Motor neuron (in vitro differentiated cells): Measurements from ENCODE around the gene PITPNB. TPM values are rescaled to one million over a fixed set of nuclear protein-coding genes. Genes with fewer than 3 reads are reported as not detected.

Source experiments
- ATAC-seq, 8 experiments: fragments of 200-7000 bp; cut with Tn5 transposase; replicated peaks in 6 of 8; 2 replicates each; pipeline ENCODE4 v1.8.0; 2021; ENCODE audit warnings: mild to moderate bottlenecking in 8 of 8, moderate library complexity in 8 of 8
- H3K27ac ChIP-seq, 2 donors: fragments of 250-450 bp; sonication (Bioruptor Pico); 2 replicates each; pipeline ENCODE4 v1.9.0; 2021; ENCODE audit warnings: antibody characterized with exemption in 2 of 2, mild to moderate bottlenecking in 2 of 2, moderate library complexity in 1 of 2
- H3K4me1 ChIP-seq, 2 donors: fragments of 250-450 bp; sonication (Bioruptor Pico); replicated peaks in 1 of 2; 2 replicates each; pipeline ENCODE4 v1.6.1; 2021; ENCODE audit warnings: antibody characterized with exemption in 2 of 2, mild to moderate bottlenecking in 2 of 2, moderate library complexity in 1 of 2
- H3K4me3 ChIP-seq, 5 donors: fragments of 250-450 bp; sonication (Bioruptor Pico); 2 replicates each; pipeline ENCODE4 v1.9.0; 2021; ENCODE audit warnings: antibody characterized with exemption in 5 of 5, mild to moderate bottlenecking in 5 of 5, moderate library complexity in 4 of 5
- WGBS, 10 experiments: fragments of 450-650 bp; shearing (Covaris generic); methylation state at CpG; one replicate each; pipeline ENCODE4 v1.0.0; 2022; 5-methylcytosine and 5-hydroxymethylcytosine counted together
- in situ Hi-C, 9 experiments: fragments of 400-800 bp; cut with MboI; loops; one replicate each; pipeline ENCODE4 v1.15.0; 2021; ENCODE audit warnings: low sequenced_read_pairs in 9 of 9, low pct_unique_long_range_greater_than_20kb in 2 of 9; ENCODE audit not compliant: unreplicated experiment in 9 of 9
- total RNA-seq, 8 experiments: library from RNA; unstranded; fragments of 300-600 nt; gene quantifications; 2 replicates each; pipeline versions ENCODE4 v1.2.3 to v1.2.4, GENCODE V29; 2022

The PITPNB gene
- total RNA-seq, 8 experiments from 2014 or later = 22.6 to 81.9 (median 37.0) TPM

DNA sequence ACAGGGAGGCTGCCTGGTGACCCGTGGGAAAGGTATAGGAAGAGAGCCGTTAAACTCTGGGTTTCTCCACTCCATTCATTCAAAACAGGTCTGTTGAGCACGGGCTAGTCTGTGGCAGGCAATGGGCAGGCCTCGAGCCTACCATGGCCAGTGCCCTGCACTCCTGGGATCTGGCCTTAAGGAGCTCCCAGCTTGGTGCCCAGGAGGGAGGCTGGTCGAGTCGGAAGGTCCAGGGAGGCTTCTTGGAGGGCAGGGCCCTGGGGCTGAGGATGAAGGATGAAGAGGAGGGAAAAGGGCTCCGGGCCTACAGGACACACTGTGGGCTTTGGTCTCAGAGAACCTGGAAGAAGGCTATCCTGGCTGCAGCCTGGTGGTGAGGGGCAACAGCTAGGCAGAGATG lies 75.6 kb downstream of the PITPNB start:
- in situ Hi-C loops = no loop called here
- WGBS, 10 experiments = 17 to 100% (median 57%) methylated on average over 1 to 6 of the region's 7 CpGs; no CpG with 5 or more reads in 3 of the 10 experiments
- peak in 1 of 8 experiments; percentile 17 for ATAC-seq
- Histone ChIP-seq H3K4me1 (peaks cover 15 to 26% of the 10 kb centered on the region in 2 donors), H3K27ac (no peak overlapping the region), H3K4me3 (no peak overlapping the region)

DNA sequence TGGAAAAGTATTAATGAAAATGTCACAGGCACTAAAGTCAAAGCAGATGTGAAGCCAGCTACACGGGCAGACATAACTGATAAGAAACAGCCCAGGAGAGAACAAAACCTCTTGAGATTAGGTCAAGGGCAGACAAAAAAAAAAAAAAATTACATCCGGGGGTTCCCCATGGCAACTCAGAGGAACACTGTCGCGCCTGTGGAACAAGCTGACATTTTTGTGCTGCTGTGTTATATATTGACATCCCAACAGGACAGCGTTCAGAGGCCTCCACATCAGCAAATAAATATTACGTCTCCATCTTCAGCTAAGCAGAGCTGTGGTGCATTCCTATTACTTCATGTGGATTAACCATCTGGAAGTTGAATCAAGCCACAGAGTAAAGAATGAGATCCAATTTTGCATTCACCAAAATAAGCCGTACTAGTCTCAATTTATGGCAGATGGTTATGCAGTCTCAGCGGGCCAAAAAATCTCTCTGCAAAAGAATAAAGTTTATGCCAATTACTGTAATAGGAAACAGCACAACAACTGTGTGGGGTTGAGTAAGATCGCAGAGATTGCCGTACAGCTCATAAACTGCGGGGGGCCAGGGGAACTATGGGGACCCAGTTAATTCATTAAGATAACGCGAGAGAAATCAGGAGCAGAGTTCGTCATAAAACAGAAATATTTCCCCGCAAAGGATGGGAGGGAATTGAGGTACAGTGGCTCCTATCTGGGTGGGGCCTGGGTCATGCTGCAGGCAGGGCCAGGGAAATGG lies 76.2 kb downstream of the PITPNB start:
- ATAC-seq = peak in 7 of 8 experiments; percentile 40 to 73 (median 53)
- WGBS, 10 experiments = 13 to 92% (median 62%) methylated on average over 5 to 13 of the region's 15 CpGs

GRCh38 chr22:27842201-27842600 lies 76.9 kb downstream of the PITPNB start:
- H3K4me3 ChIP-seq = no peak overlapping the region
- in situ Hi-C loops = no loop called here
- 20% methylated on average over 1 of the region's 1 CpG; no CpG with 5 or more reads in 9 of the 10 experiments for WGBS, 10 experiments
- peaks cover 15 to 25% of the 10 kb centered on the region in 2 donors for H3K4me1 ChIP-seq
- H3K27ac ChIP-seq = peak overlapping the region in 1 of 2 donors; percentile 10
- ATAC-seq = peak in 3 of 8 experiments; percentile 6 to 19 (median 15)

More for the DNA sequence above, 76.2 kb downstream of the PITPNB start:
- in situ Hi-C loops = no loop called here
- Histone ChIP-seq H3K27ac (no peak overlapping the region), H3K4me3 (no peak overlapping the region), H3K4me1 (peaks cover 15 to 26% of the 10 kb centered on the region in 2 donors)

GRCh38 chr22:27840436-27840835 lies 78.6 kb downstream of the PITPNB start:
- H3K4me3 ChIP-seq = no peak overlapping the region
- H3K4me1 ChIP-seq = peaks cover 11 to 14% of the 10 kb centered on the region in 2 donors
- H3K27ac ChIP-seq = no peak overlapping the region
- WGBS, 10 experiments = 67 to 100% (median 100%) methylated on average over 1 to 6 of the region's 7 CpGs; no CpG with 5 or more reads in 3 of the 10 experiments
- in situ Hi-C loops = no loop called here
- ATAC-seq = no peak

- Histone ChIP-seq H3K4me1 (peaks cover 10 to 14% of the 10 kb centered on the region in 2 donors), H3K27ac (no peak overlapping the region), H3K4me3 (no peak overlapping the region)
- 60 to 100% (median 86%) methylated on average over 1 to 13 of the region's 13 CpGs; no CpG with 5 or more reads in 2 of the 10 experiments for WGBS, 10 experiments
- in situ Hi-C loops = no loop called here
- ATAC-seq = no peak
Observed at GRCh38 chr22:27839057-27839660, 79.9 kb downstream of the PITPNB start.

DNA sequence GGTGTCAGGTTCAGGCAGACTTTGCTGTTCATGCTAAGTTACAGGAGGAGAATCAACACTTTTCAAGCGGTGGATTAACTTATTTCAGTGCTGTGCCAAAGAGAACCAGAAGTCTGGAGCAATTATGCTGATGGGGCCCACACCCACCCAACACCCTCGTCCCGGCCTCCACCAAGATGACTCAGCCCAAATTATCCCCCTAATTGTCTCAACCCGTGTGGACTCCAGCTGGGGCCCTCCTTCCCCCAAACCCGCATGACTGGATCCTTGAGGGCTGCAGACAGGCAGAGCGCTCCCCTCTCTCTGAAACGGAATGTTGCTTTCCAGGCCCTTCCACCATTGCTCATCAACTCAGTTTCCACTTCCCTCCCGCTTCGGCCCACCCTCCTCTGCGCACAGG lies 82.9 kb downstream of the PITPNB start:
- 9 to 100% (median 60%) methylated on average over 1 to 7 of the region's 10 CpGs; no CpG with 5 or more reads in 5 of the 10 experiments for WGBS, 10 experiments
- H3K4me3 ChIP-seq = no peak overlapping the region
- in situ Hi-C loops = no loop called here
- ATAC-seq = peak in 3 of 8 experiments; percentile 82 to 92 (median 89)
- no peak overlapping the region for H3K27ac ChIP-seq
- peaks cover 0 to 10% of the 10 kb centered on the region in 2 donors for H3K4me1 ChIP-seq

GRCh38 chr22:27835446-27835845 lies 83.6 kb downstream of the PITPNB start:
- in situ Hi-C loops = no loop called here
- 60 to 100% (median 83%) methylated on average over 1 to 5 of the region's 6 CpGs; no CpG with 5 or more reads in 2 of the 10 experiments for WGBS, 10 experiments
- no peak overlapping the region for H3K4me3 ChIP-seq
- no peak overlapping the region for H3K27ac ChIP-seq
- peak in 3 of 8 experiments; percentile 7 to 19 (median 9) for ATAC-seq
- peaks cover 0 to 10% of the 10 kb centered on the region in 2 donors for H3K4me1 ChIP-seq

DNA sequence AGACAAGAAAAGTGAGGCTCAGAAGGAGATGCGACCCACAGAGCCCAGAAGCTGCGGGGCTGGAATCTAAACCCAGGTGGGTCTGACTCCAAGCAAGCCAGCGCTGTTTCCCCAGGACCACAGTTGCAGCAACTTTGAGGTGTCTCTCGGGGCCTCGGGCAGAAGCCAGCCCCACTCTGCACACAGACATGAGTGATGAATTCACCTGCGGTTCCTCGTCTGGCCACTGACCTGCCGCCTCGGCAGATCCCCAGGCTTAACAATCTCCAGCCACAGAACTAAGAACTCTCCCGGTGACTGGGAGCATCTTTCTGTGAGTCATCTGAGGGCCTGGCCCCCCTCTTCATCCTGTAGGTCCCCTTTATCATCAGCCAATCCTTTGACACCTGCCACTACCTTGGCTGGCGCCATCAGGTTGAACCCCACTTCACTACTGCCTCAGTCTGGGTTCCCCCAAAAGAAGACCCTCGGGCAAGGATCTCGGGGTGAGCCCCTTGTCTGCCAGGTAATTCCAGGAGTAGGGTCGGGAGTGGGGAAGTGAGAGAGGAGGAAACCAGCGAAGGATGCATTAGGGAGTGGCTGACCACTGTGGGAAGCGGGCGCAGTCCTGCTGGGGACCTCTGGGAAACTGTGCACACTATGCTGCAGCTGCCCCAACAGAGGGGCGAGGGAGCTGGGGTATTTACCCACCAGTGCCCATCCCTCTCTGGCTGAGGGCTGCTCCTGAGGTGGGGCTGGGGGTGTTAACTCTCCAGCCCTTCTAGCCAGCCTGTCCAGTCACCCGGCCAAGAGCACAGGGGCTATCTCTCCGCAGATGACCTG lies 84.5 kb downstream of the PITPNB start:
- H3K27ac ChIP-seq = no peak overlapping the region
- ATAC-seq = no peak
- H3K4me1 ChIP-seq = peaks cover 0 to 10% of the 10 kb centered on the region in 2 donors
- in situ Hi-C loops = no loop called here
- H3K4me3 ChIP-seq = no peak overlapping the region
- WGBS, 10 experiments = 80 to 97% (median 92%) methylated on average over 1 to 11 of the region's 20 CpGs; no CpG with 5 or more reads in 5 of the 10 experiments

DNA sequence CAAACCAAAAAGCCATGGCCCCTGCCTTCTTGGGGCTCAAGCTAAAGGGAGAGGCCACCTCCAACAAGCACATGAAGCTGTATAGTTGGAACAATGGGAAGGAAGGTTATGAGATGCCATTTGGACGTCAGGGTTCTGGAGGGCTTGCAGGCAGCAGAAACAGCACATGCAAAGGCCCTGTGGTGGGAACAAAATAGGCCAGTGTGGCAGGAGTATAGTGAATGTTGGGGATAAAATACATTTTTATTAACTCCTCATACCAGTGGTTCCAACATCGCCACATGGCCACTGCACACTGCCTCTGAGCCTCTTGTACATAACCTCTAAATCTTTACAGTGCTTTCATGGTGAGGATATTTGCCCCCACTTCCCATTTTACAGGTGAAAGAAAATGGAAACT lies 85.3 kb downstream of the PITPNB start:
- H3K27ac ChIP-seq = no peak overlapping the region
- peaks cover 0 to 10% of the 10 kb centered on the region in 2 donors for H3K4me1 ChIP-seq
- WGBS, 10 experiments = 16 to 100% (median 83%) methylated on average over 1 to 2 of the region's 2 CpGs; no CpG with 5 or more reads in 3 of the 10 experiments
- ATAC-seq = no peak
- no peak overlapping the region for H3K4me3 ChIP-seq
- in situ Hi-C loops = no loop called here

GRCh38 chr22:27832606-27833005 lies 86.5 kb downstream of the PITPNB start:
- in situ Hi-C loops = no loop called here
- no peak overlapping the region for H3K27ac ChIP-seq
- no peak overlapping the region for H3K4me3 ChIP-seq
- no peak for ATAC-seq
- WGBS, 10 experiments = 79 to 100% (median 90%) methylated on average over 1 to 5 of the region's 7 CpGs; no CpG with 5 or more reads in 3 of the 10 experiments
- H3K4me1 ChIP-seq = peaks cover 0 to 10% of the 10 kb centered on the region in 2 donors

DNA sequence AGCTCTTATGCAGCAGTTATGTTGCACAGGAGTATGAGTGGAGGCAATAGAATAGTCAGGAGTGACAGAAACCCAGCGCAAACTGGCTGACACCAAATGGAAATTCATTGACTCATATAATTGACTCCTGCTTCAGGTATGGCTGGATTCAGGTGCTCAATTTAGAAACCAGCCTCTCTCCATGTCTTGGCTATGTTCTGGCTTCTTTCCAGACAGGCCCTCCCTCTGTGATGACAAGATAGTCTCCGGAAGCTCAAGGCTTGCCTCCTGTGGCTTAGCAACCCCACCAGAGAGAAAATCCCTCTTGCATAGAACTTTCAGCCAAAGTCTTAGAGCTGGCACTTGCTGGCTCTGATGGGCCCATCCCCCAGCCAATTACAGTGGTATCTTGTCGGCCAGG lies 89.4 kb downstream of the PITPNB start:
- in situ Hi-C loops = no loop called here
- 33 to 100% (median 92%) methylated on average over 1 to 2 of the region's 3 CpGs; no CpG with 5 or more reads in 2 of the 10 experiments for WGBS, 10 experiments
- no peak overlapping the region for H3K4me3 ChIP-seq
- H3K27ac ChIP-seq = no peak overlapping the region
- no peak for ATAC-seq
- H3K4me1 ChIP-seq = peaks cover 0 to 10% of the 10 kb centered on the region in 2 donors

- in situ Hi-C loops = no loop called here
- Histone ChIP-seq H3K27ac (no peak overlapping the region), H3K4me3 (no peak overlapping the region), H3K4me1 (peaks cover 0 to 10% of the 10 kb centered on the region in 2 donors)
- 54 to 97% (median 83%) methylated on average over 2 to 20 of the region's 23 CpGs; no CpG with 5 or more reads in 1 of the 10 experiments for WGBS, 10 experiments
- ATAC-seq = no peak
Observed at GRCh38 chr22:27827604-27828587, 91.2 kb downstream of the PITPNB start.
